Body of pancreas (tissue), 4 donors: ENCODE results near the gene RPL7L1. TPM values are rescaled to one million over a fixed set of nuclear protein-coding genes. Genes with fewer than 3 reads are reported as not detected.

Experiments used
- ATAC-seq: fragments of 150-250 bp; one replicate; pipeline ENCODE4 v1.9.1; 2016
- DNase-seq, 4 donors: peaks; one replicate each; pipeline ENCODE4 v3.0.0-alpha.2; 2019
- H3K27ac ChIP-seq, 4 donors: fragments of 200-600 bp; sonication (generic); 1 replicate in 3 of 4; 2 replicates in 1 of 4; pipeline versions ENCODE4 v1.5.1 to v1.6.1; 2016 to 2019; ENCODE audit warnings: mild to moderate bottlenecking in 1 of 4, mixed read lengths in 1 of 4, moderate library complexity in 1 of 4
- H3K27me3 ChIP-seq, 2 donors: fragments of 200-600 bp; sonication (generic); one replicate each; pipeline ENCODE4 v1.6.0; 2016; ENCODE audit warnings: mild to moderate bottlenecking in 1 of 2
- H3K36me3 ChIP-seq, 2 donors: fragments of 200-600 bp; sonication (generic); replicated peaks in 1 of 2; 2 replicates each; pipeline ENCODE4 v1.5.1; 2016; ENCODE audit warnings: low read depth in 2 of 2; ENCODE audit not compliant: insufficient read depth in 1 of 2
- H3K4me1 ChIP-seq: fragments of 200-600 bp; sonication (generic); one replicate; pipeline ENCODE4 v1.6.0; 2016
- H3K4me3 ChIP-seq, 2 donors: fragments of 200-600 bp; sonication (generic); 1 replicate in 1 of 2; 2 replicates in 1 of 2; pipeline ENCODE4 v1.5.1; 2016 to 2019
- H3K9me3 ChIP-seq, 3 donors: fragments of 200-600 bp; sonication (generic); 1 replicate in 2 of 3; 2 replicates in 1 of 3; pipeline ENCODE4 v1.5.1; 2016
- POLR2A ChIP-seq, 3 donors: fragments of 450-650 bp; IDR thresholded peaks; one replicate each; pipeline ENCODE4 v1.6.1; 2016; ENCODE audit warnings: antibody characterized with exemption in 3 of 3, mild to moderate bottlenecking in 2 of 3
- WGBS, 2 donors: methylation state at CpG; one replicate each; pipeline ENCODE4 v1.1.5; 2017; 5-methylcytosine and 5-hydroxymethylcytosine counted together
- intact Hi-C: fragments of 100-400 bp; cut with DNase I; formaldehyde crosslinking; loops from one replicate; pipeline ENCODE4 v1.15.1; 2023
- total RNA-seq, 2 donors: library from RNA; depleted of rRNA; stranded (reverse); fragments of >200 nt; gene quantifications; one replicate each; pipeline ENCODE4 v1.1.0, GENCODE V29; 2016
- TF ChIP-seq, protein P1 (sequence below), 7 experiments: fragments of 450-650 bp in 4 of 7; fragments of 200-600 bp in 3 of 7; sonication (generic) in 3 of 7; IDR thresholded peaks; one replicate each; pipeline ENCODE4 v1.5.1; 2016 to 2019; ENCODE audit warnings: antibody characterized with exemption in 7 of 7

Gene RPL7L1
- total RNA-seq, 2 donors from 2014 or later = 42.2 to 56.3 TPM

DNA sequence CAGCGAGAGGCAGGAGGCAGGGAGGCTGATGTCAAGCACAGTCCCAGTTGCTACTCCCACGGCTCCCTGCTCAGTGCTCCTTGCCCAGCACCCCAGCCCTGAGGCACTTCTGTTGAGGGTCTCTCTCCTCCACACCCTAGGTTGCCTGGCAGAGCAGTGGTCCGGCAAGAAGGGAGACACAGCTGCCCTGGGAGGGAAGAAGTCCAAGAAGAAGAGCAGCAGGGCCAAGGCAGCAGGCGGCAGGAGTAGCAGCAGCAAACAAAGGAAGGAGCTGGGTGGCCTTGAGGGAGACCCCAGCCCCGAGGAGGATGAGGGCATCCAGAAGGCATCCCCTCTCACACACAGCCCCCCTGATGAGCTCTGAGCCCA, 59.0 kb downstream of the RPL7L1 start:
- Histone ChIP-seq H3K9me3 (no peaks in the 10 kb centered on the region), H3K27me3 (no peaks in the 10 kb centered on the region), H3K4me1 (peaks cover 72% of the 10 kb centered on the region), H3K4me3 (no peak overlapping the region), H3K36me3 (peaks cover 0 to 14% of the 10 kb centered on the region in 2 donors), H3K27ac (peak overlapping the region; percentile 92 to 98 (median 95))
- ATAC-seq (no peak), DNase-seq (no peak)
- 64 to 66% methylated on average over 4 to 5 of the region's 5 CpGs for WGBS, 2 donors
- TF ChIP-seq, protein P1, sequence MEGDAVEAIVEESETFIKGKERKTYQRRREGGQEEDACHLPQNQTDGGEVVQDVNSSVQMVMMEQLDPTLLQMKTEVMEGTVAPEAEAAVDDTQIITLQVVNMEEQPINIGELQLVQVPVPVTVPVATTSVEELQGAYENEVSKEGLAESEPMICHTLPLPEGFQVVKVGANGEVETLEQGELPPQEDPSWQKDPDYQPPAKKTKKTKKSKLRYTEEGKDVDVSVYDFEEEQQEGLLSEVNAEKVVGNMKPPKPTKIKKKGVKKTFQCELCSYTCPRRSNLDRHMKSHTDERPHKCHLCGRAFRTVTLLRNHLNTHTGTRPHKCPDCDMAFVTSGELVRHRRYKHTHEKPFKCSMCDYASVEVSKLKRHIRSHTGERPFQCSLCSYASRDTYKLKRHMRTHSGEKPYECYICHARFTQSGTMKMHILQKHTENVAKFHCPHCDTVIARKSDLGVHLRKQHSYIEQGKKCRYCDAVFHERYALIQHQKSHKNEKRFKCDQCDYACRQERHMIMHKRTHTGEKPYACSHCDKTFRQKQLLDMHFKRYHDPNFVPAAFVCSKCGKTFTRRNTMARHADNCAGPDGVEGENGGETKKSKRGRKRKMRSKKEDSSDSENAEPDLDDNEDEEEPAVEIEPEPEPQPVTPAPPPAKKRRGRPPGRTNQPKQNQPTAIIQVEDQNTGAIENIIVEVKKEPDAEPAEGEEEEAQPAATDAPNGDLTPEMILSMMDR (IDR thresholded peaks at IDR 0.05) = no peak
- TF ChIP-seq POLR2A (IDR thresholded peaks at IDR 0.05) = no peak
- intact Hi-C loops = no loop called here

DNA sequence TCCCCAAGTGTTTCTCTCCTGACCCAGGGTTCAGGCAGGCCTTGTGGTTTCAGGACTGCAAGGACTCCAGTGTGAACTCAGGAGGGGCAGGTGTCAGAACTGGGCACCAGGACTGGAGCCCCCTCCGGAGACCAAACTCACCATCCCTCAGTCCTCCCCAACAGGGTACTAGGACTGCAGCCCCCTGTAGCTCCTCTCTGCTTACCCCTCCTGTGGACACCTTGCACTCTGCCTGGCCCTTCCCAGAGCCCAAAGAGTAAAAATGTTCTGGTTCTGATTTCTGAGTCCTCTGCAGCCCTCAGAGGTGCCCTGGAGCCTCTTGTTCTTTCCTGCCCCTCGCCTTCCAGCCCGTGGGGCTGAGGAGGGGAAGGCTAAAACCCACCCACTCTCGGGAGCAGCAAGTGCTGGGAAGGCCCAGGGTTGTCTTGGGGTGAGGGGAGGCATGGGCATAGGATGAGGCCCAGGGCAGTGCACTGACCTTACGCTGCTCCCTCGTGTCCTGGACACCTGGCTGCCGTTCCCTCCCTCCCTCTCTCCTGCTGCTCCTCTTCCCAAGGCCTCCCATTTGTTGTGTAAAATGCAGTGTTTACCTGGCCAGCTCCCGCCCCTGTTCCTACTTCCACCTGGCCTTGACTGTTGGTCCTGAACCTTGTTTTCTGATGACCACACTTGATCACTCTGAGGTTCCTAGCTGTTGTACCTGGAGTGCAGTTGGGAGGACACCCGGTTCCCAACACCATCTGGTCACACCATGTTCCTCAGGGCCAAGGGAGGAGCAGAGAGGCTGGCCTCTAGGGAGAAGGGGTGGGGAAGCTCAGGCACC, 59.8 kb downstream of the RPL7L1 start:
- DNase-seq (peak; percentile 90 to 97 (median 94)), ATAC-seq (peak; percentile 89)
- Histone ChIP-seq H3K36me3 (peaks cover 0 to 14% of the 10 kb centered on the region in 2 donors), H3K4me1 (peaks cover 67% of the 10 kb centered on the region), H3K4me3 (no peak overlapping the region), H3K27me3 (no peaks in the 10 kb centered on the region), H3K27ac (peak overlapping the region; percentile 92 to 98 (median 95)), H3K9me3 (no peaks in the 10 kb centered on the region)
- peak; percentile 60 to 64 (median 64) for TF ChIP-seq POLR2A (IDR thresholded peaks at IDR 0.05)
- TF ChIP-seq, protein P1 (IDR thresholded peaks at IDR 0.05) = peak in 2 of 7 experiments; percentile 20 to 26
- intact Hi-C loops = no loop called here
- WGBS, 2 donors = 34 to 42% methylated on average over 7 to 9 of the region's 9 CpGs

Other genes with a start within 250 kb of the RPL7L1 start
- 1 to 10 TPM; 1.0 to 4.3 TPM for gene PRPH2, start 157.0 kb upstream of the RPL7L1 start, total RNA-seq
- 10 to 100 TPM; 14.5 to 25.4 TPM for gene TBCC, start 133.5 kb upstream of the RPL7L1 start, total RNA-seq
- gene BICRAL, start 97.6 kb upstream of the RPL7L1 start, total RNA-seq = 1 to 10 TPM; 6.9 to 8.6 TPM
- not detected for gene PTCRA, start 36.4 kb downstream of the RPL7L1 start, total RNA-seq
- 10 to 100 TPM; 50.8 to 74.7 TPM for gene CNPY3, start 49.9 kb downstream of the RPL7L1 start, total RNA-seq
- 100 to 1,000 TPM in 1 of 2 donors, 10 to 100 TPM in 1; 67.2 to 630 TPM for gene GNMT, start 81.1 kb downstream of the RPL7L1 start, total RNA-seq
- 10 to 100 TPM; 18.1 to 26.2 TPM for gene PEX6, start 99.6 kb downstream of the RPL7L1 start, total RNA-seq
- 10 to 100 TPM in 1 of 2 donors, 1 to 10 TPM in 1; 8.2 to 13.5 TPM for gene PPP2R5D, start 105.0 kb downstream of the RPL7L1 start, total RNA-seq
- 10 to 100 TPM; 17.5 to 32.9 TPM for gene MEA1, start 134.3 kb downstream of the RPL7L1 start, total RNA-seq
- 10 to 100 TPM; 29.7 to 44.6 TPM for gene KLHDC3, start 134.6 kb downstream of the RPL7L1 start, total RNA-seq
- 10 to 100 TPM; 28.3 to 29.7 TPM for gene RRP36, start 142.0 kb downstream of the RPL7L1 start, total RNA-seq
- gene CUL7, start 174.2 kb downstream of the RPL7L1 start, total RNA-seq = 10 to 100 TPM; 16.3 to 24.4 TPM
- gene MRPL2, start 179.8 kb downstream of the RPL7L1 start, total RNA-seq = 10 to 100 TPM; 13.5 to 15.2 TPM
- 10 to 100 TPM; 19.8 to 33.5 TPM for gene KLC4, start 180.0 kb downstream of the RPL7L1 start, total RNA-seq
- gene PTK7, start 196.7 kb downstream of the RPL7L1 start, total RNA-seq = 10 to 100 TPM; 26.4 to 28.0 TPM